IMR-90 (cell line): Measurements from ENCODE around the gene RIT1. TPM values are rescaled to one million over a fixed set of nuclear protein-coding genes. Genes with fewer than 3 reads are reported as not detected.

Source experiments
- ATAC-seq: fragments of 200-7000 bp; cut with Tn5 transposase; 2 replicates; pipeline ENCODE4 v1.9.1; 2020; ENCODE audit warnings: low read depth, mild to moderate bottlenecking, moderate library complexity
- BruUV-seq: library from RNA; stranded (reverse); fragments of 400-500 nt; replicated peaks from 2 replicates; lab custom pipeline; 2021; lab: Mats Ljungman, UMichigan
- CTCF ChIA-PET: fragments of 300-600 bp; formaldehyde crosslinking; extraction: SDS; loops from one replicate; lab custom pipeline; 2021; ENCODE audit warnings: antibody characterized with exemption; lab: Yijun Ruan, JAX
- POLR2A ChIA-PET: fragments of 300-600 bp; sonication (Branson Sonifier 250); formaldehyde crosslinking; loops from one replicate; lab custom pipeline; 2022; ENCODE audit warnings: antibody characterized with exemption; ENCODE audit not compliant: unreplicated experiment; lab: Charles Lee
- DNase-seq: peaks from one replicate; pipeline ENCODE4 v3.0.0; 2013
- H2AFZ ChIP-seq: replicated peaks from 2 replicates; pipeline ENCODE3; 2013; ENCODE audit warnings: low read length, mild to moderate bottlenecking; ENCODE audit not compliant: poor library complexity
- H2AK5ac ChIP-seq: 2 replicates; pipeline ENCODE4 v1.6.1; 2013; ENCODE audit warnings: low read depth, low read length, inconsistent platforms
- H2AK9ac ChIP-seq: replicated peaks from 2 replicates; pipeline ENCODE3; 2013; ENCODE audit warnings: mild to moderate bottlenecking, low read depth, low read length, moderate library complexity; ENCODE audit not compliant: poor library complexity
- H2BK120ac ChIP-seq: 2 replicates; pipeline ENCODE4 v1.6.1; 2013; ENCODE audit warnings: low read depth, low read length, inconsistent platforms
- H2BK15ac ChIP-seq: 3 replicates; pipeline ENCODE4 v1.6.1; 2013; ENCODE audit warnings: low read depth, low read length, inconsistent platforms
- H2BK20ac ChIP-seq: 2 replicates; pipeline ENCODE4 v1.6.1; 2013; ENCODE audit warnings: low read depth, mild to moderate bottlenecking, inconsistent platforms, low read length, moderate library complexity
- H2BK5ac ChIP-seq: 2 replicates; pipeline ENCODE4 v1.6.1; 2013; ENCODE audit warnings: mild to moderate bottlenecking, low read depth, low read length, inconsistent platforms; ENCODE audit not compliant: poor library complexity, severe bottlenecking
- H3K14ac ChIP-seq: replicated peaks from 2 replicates; pipeline ENCODE4 v1.6.1; 2013; ENCODE audit warnings: low read depth, low read length, inconsistent platforms
- H3K18ac ChIP-seq: 2 replicates; pipeline ENCODE4 v1.6.1; 2013; ENCODE audit warnings: low read depth, low read length, control low read depth
- H3K23ac ChIP-seq: 2 replicates; pipeline ENCODE4 v1.6.1; 2013; ENCODE audit warnings: low read depth, low read length, inconsistent platforms
- H3K27ac ChIP-seq: 2 replicates; pipeline ENCODE4 v1.5.1; 2013; ENCODE audit warnings: mild to moderate bottlenecking, control low read depth, low read length; ENCODE audit not compliant: insufficient read depth
- H3K27me3 ChIP-seq: 2 replicates; pipeline ENCODE4 v1.6.1; 2013; ENCODE audit warnings: low read length; ENCODE audit not compliant: control insufficient read depth, insufficient read depth
- H3K36me3 ChIP-seq: 2 replicates; pipeline ENCODE4 v1.6.1; 2013; ENCODE audit warnings: low read length, mixed read lengths; ENCODE audit not compliant: control insufficient read depth, insufficient read depth
- H3K4ac ChIP-seq: 2 replicates; pipeline ENCODE4 v1.6.1; 2013; ENCODE audit warnings: low read depth, low read length, inconsistent platforms
- H3K4me1 ChIP-seq: 2 replicates; pipeline ENCODE4 v1.6.1; 2013; ENCODE audit warnings: low read length, mixed read lengths; ENCODE audit not compliant: control insufficient read depth, insufficient read depth
- H3K4me2 ChIP-seq: 2 replicates; pipeline ENCODE4 v1.6.1; 2013; ENCODE audit warnings: low read depth, mild to moderate bottlenecking, control low read depth, low read length, moderate library complexity
- H3K4me3 ChIP-seq: 2 replicates; pipeline ENCODE4 v1.5.1; 2013; ENCODE audit warnings: low read depth, mild to moderate bottlenecking, control low read depth, low read length, moderate library complexity; ENCODE audit not compliant: insufficient read depth
- H3K56ac ChIP-seq: 2 replicates; pipeline ENCODE4 v1.6.1; 2013; ENCODE audit warnings: low read length, inconsistent platforms; ENCODE audit not compliant: insufficient read depth; ENCODE audit errors: extremely low read depth
- H3K79me1 ChIP-seq, 2 experiments: 2 replicates each; pipeline ENCODE4 v1.6.1; 2013; ENCODE audit warnings: low read length in 2 of 2, inconsistent platforms in 1 of 2, low read depth in 1 of 2
- H3K9ac ChIP-seq: 2 replicates; pipeline ENCODE4 v1.6.1; 2013; ENCODE audit warnings: low read depth, low read length, control low read depth
- H3K9me1 ChIP-seq: 2 replicates; pipeline ENCODE4 v1.6.1; 2013; ENCODE audit warnings: low read length, inconsistent platforms; ENCODE audit not compliant: insufficient read depth
- H3K9me3 ChIP-seq: 2 replicates; pipeline ENCODE4 v1.6.1; 2013; ENCODE audit warnings: low read length; ENCODE audit not compliant: control insufficient read depth, insufficient read depth
- H4K20me1 ChIP-seq: 2 replicates; pipeline ENCODE4 v1.6.1; 2013; ENCODE audit warnings: low read length, inconsistent platforms; ENCODE audit not compliant: insufficient read depth
- H4K5ac ChIP-seq: 2 replicates; pipeline ENCODE4 v1.6.1; 2013; ENCODE audit warnings: mild to moderate bottlenecking, low read depth, low read length, control low read depth
- H4K8ac ChIP-seq, 2 experiments: 2 replicates each; pipeline ENCODE4 v1.6.1; 2013; ENCODE audit warnings: low read depth in 2 of 2, low read length in 2 of 2, control low read depth in 1 of 2, inconsistent platforms in 1 of 2
- H4K91ac ChIP-seq: 2 replicates; pipeline ENCODE4 v1.6.1; 2013; ENCODE audit warnings: low read depth, low read length, inconsistent platforms; ENCODE audit not compliant: insufficient read depth
- BHLHE40 ChIP-seq: fragments of 150-350 bp; IDR thresholded peaks from 2 replicates; pipeline ENCODE4 v1.6.1; 2016; ENCODE audit warnings: mild to moderate bottlenecking, low read depth, low read length
- CEBPB ChIP-seq: IDR thresholded peaks from 2 replicates; pipeline ENCODE4 v1.6.1; 2012; ENCODE audit warnings: low read depth, low read length, improper control_type of control experiment
- CHD1 ChIP-seq: IDR thresholded peaks from 2 replicates; pipeline ENCODE4 v1.6.1; 2012; ENCODE audit warnings: low read depth, low read length, improper control_type of control experiment
- FOS ChIP-seq: fragments of 150-350 bp; IDR thresholded peaks from 2 replicates; pipeline ENCODE4 v1.6.1; 2016; ENCODE audit warnings: low read depth, low read length
- MAFK ChIP-seq: IDR thresholded peaks from 2 replicates; pipeline ENCODE4 v1.6.1; 2012; ENCODE audit warnings: low read depth, low read length, improper control_type of control experiment
- MAZ ChIP-seq: IDR thresholded peaks from 2 replicates; pipeline ENCODE4 v1.6.1; 2012; ENCODE audit warnings: low read depth, mild to moderate bottlenecking, low read length, improper control_type of control experiment, moderate library complexity, borderline replicate concordance
- NFE2L2 ChIP-seq: fragments of 150-350 bp; IDR thresholded peaks from 2 replicates; pipeline ENCODE4 v1.6.1; 2016; ENCODE audit warnings: low read depth, mild to moderate bottlenecking, low read length
- POLR2A ChIP-seq: IDR thresholded peaks from 2 replicates; pipeline ENCODE4 v1.6.1; 2012; ENCODE audit warnings: mild to moderate bottlenecking, low read depth, low read length
- RAD21 ChIP-seq: IDR thresholded peaks from 2 replicates; pipeline ENCODE4 v1.6.1; 2012; ENCODE audit warnings: low read length, improper control_type of control experiment
- RCOR1 ChIP-seq: IDR thresholded peaks from 2 replicates; pipeline ENCODE4 v1.6.1; 2012; ENCODE audit warnings: mild to moderate bottlenecking, low read length, improper control_type of control experiment; ENCODE audit not compliant: insufficient replicate concordance
- RFX5 ChIP-seq: IDR thresholded peaks from 2 replicates; pipeline ENCODE4 v1.8.0; 2012; ENCODE audit warnings: low read depth, mild to moderate bottlenecking, low read length, moderate library complexity
- SMC3 ChIP-seq: fragments of 150-350 bp; IDR thresholded peaks from 2 replicates; pipeline ENCODE4 v1.6.1; 2016; ENCODE audit warnings: low read depth, mild to moderate bottlenecking, antibody characterized with exemption, low read length, moderate library complexity
- WGBS, 2 experiments: methylation state at CpG; one replicate each; pipeline versions ENCODE4 v1.1.5 to v1.1.7; 2013; ENCODE audit warnings: missing lambda C conversion rate in 2 of 2; ENCODE audit not compliant: insufficient read length in 1 of 2; ENCODE audit errors: extremely low coverage in 2 of 2; 5-methylcytosine and 5-hydroxymethylcytosine counted together
- dilution Hi-C: fragments of 300-500 bp; cut with HindIII; formaldehyde crosslinking; loops from one replicate; pipeline ENCODE4 v1.14.3; 2018; ENCODE audit warnings: low sequenced_read_pairs; ENCODE audit not compliant: unreplicated experiment
- in situ Hi-C: fragments of 300-500 bp; cut with MboI; formaldehyde crosslinking; loops from 3 replicates; pipeline ENCODE4 v1.14.3; 2019; ENCODE audit warnings: low sequenced_read_pairs, inconsistent platforms, mixed read lengths
- intact Hi-C: fragments of 100-400 bp; cut with micrococcal nuclease; formaldehyde crosslinking; loops from 2 replicates; pipeline ENCODE4 v1.10.0; 2022
- polyA plus RNA-seq, 3 experiments: library from polyadenylated mRNA; depleted of rRNA; stranded (reverse); fragments of >200 nt; gene quantifications; 2 replicates each; pipeline ENCODE4 v1.2.3, GENCODE V29; 2012; ENCODE audit warnings: low replicate concordance in 1 of 3
- total RNA-seq: library from RNA; depleted of rRNA; stranded (reverse); fragments of >200 nt; gene quantifications from 2 replicates; pipeline ENCODE4 v1.2.3, GENCODE V29; 2012
- TF ChIP-seq, protein P1 (sequence below): conservative IDR thresholded peaks from 2 replicates; pipeline ENCODE4 v1.5.1; 2012; ENCODE audit warnings: mild to moderate bottlenecking, low read depth, low read length, improper control_type of control experiment
- TF ChIP-seq, protein P2 (sequence below): fragments of 150-350 bp; IDR thresholded peaks from 2 replicates; pipeline ENCODE4 v1.6.1; 2017; ENCODE audit warnings: mild to moderate bottlenecking, antibody characterized with exemption, low read length, low read depth

Gene RIT1
- total and polyA plus RNA-seq, 2 of the 4 experiments (the other 2 are of a cell fraction): 29.6 to 46.8 TPM

DNA sequence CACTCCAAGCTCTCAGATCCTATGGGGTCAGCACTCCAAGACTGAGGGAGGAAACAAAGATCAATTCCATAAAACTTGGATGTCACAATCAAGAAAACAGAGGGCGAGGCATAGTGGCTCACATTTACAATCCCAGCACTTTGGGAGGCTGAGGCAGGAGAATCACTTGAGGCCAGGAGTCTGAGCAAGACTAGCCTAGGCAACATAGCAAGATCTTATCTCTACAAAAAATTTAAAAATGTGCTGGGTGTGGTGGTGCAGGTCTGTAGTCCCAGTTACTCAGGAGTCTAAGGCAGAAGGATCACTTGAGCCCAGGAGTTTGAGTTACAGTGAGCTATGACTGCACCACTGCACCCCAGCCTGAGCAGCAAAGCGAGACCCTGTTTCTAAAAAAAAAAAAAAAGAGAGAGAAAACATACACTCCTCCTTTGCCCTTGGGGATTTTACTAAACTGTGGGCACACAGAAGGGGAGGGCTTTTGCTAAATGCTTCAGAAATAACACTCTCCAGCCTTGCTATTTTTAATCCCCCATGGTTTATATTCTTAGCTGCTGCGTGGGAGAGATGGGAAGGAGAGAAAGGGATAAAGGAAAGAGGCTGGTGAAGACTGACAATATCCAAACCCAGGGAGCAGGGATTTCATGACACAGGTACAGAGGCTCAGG is 49.1 kb upstream of the RIT1 start (continued):
- no peak for TF ChIP-seq NFE2L2

DNA sequence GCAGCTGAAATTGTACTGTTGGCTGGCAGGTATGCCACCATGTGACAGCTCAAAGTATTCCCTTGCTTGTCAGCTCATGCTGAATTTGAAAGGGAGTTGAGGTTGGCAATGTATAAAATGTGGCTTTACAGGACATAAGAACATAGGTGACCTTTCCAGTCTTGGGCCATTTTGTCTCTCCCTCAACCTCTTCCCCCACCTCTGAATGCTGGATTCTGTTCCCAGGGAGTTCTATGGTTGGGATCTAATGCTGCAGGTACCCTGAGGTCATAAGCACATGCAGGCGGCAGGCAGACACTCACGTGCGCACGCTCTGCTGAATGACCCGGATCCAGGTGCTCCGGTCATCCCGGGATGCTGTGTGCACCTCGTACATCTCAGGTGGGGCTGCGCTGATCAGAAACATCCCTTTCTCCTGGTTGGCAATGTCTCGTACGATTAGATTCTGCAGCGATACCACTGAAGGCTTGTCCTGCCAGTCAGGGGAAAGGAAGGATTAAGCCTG is 46.3 kb upstream of the RIT1 start:
- no peak overlapping the region for H2AK5ac ChIP-seq
- H3K4me1 ChIP-seq: peaks cover 7% of the 10 kb centered on the region
- no peak overlapping the region for H2AFZ ChIP-seq
- no peak overlapping the region for H3K18ac ChIP-seq
- no peak overlapping the region for H3K56ac ChIP-seq
- H2BK5ac ChIP-seq: no peak overlapping the region
- intact Hi-C loops (no loop called here), in situ Hi-C loops (no loop called here), dilution Hi-C loops (no loop called here)
- no peak overlapping the region for H3K27ac ChIP-seq
- no peak overlapping the region for H2BK20ac ChIP-seq
- H4K8ac ChIP-seq: no peak overlapping the region
- H3K4ac ChIP-seq: no peak overlapping the region
- BruUV-seq: no TSS peak
- H3K4me2 ChIP-seq: no peak overlapping the region
- no peak overlapping the region for H3K4me3 ChIP-seq
- CTCF ChIA-PET: no interaction called here
- ATAC-seq (no peak), DNase-seq (no peak)
- no peak overlapping the region for H2BK15ac ChIP-seq
- peaks cover 38% of the 10 kb centered on the region for H4K20me1 ChIP-seq
- H3K9me1 ChIP-seq: 0 out of 2 replicates have a peak, but pooled peaks cover 7% of the 10 kb centered on the region
- H3K79me1 ChIP-seq: peaks cover 34 to 68% of the 10 kb centered on the region in 2 experiments
- H2AK9ac ChIP-seq: no peak overlapping the region
- peaks cover 78% of the 10 kb centered on the region for H3K36me3 ChIP-seq
- H3K9me3 ChIP-seq: no peaks in the 10 kb centered on the region
- no peak overlapping the region for H3K23ac ChIP-seq
- WGBS, 2 experiments: 92% methylated on average over 9 of the region's 12 CpGs; no CpG with 5 or more reads in 1 of the 2 experiments
- no peaks in the 10 kb centered on the region for H3K27me3 ChIP-seq
- no peak overlapping the region for H4K5ac ChIP-seq
- POLR2A ChIA-PET: interaction anchor here (0.9 kb wide), 1 partner anchor 21 kb away, joined by 5 read pairs; the partner anchor contains the start of gene ARHGEF2
- no peak overlapping the region for H4K91ac ChIP-seq
- H2BK120ac ChIP-seq: no peak overlapping the region
- H3K14ac ChIP-seq: no peak overlapping the region
- no peak overlapping the region for H3K9ac ChIP-seq
- no peak for TF ChIP-seq CEBPB
- TF ChIP-seq POLR2A: no peak
- no peak for TF ChIP-seq RCOR1
- TF ChIP-seq SMC3: no peak
- TF ChIP-seq, protein P1, sequence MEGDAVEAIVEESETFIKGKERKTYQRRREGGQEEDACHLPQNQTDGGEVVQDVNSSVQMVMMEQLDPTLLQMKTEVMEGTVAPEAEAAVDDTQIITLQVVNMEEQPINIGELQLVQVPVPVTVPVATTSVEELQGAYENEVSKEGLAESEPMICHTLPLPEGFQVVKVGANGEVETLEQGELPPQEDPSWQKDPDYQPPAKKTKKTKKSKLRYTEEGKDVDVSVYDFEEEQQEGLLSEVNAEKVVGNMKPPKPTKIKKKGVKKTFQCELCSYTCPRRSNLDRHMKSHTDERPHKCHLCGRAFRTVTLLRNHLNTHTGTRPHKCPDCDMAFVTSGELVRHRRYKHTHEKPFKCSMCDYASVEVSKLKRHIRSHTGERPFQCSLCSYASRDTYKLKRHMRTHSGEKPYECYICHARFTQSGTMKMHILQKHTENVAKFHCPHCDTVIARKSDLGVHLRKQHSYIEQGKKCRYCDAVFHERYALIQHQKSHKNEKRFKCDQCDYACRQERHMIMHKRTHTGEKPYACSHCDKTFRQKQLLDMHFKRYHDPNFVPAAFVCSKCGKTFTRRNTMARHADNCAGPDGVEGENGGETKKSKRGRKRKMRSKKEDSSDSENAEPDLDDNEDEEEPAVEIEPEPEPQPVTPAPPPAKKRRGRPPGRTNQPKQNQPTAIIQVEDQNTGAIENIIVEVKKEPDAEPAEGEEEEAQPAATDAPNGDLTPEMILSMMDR: no peak
- no peak for TF ChIP-seq CHD1
- TF ChIP-seq BHLHE40: no peak
- TF ChIP-seq FOS: no peak
- no peak for TF ChIP-seq RAD21
- TF ChIP-seq MAZ: no peak
- TF ChIP-seq MAFK: no peak
- no peak for TF ChIP-seq NFE2L2
- TF ChIP-seq, protein P2, sequence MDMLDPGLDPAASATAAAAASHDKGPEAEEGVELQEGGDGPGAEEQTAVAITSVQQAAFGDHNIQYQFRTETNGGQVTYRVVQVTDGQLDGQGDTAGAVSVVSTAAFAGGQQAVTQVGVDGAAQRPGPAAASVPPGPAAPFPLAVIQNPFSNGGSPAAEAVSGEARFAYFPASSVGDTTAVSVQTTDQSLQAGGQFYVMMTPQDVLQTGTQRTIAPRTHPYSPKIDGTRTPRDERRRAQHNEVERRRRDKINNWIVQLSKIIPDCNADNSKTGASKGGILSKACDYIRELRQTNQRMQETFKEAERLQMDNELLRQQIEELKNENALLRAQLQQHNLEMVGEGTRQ: no peak
- no peak for TF ChIP-seq RFX5
